Measurements from ENCODE around the gene JAK1.

JAK1 gene

GRCh38 chr1:64839732-64840405, 126.5 kb downstream of the JAK1 start:
- no peak for DNase-seq (ENCODE audit: low read depth)
- H3K4me3 ChIP-seq (replicated peaks; ENCODE audit: low read depth, low read length), result no peak overlapping the region
- no peak for TF ChIP-seq CTCF (IDR thresholded peaks at IDR 0.05; ENCODE audit: low read length, missing control alignments)

- H3K4me3 ChIP-seq (replicated peaks; ENCODE audit: low read depth, low read length), result no peak overlapping the region
- no peak for DNase-seq (ENCODE audit: low read depth)
- TF ChIP-seq CTCF (IDR thresholded peaks at IDR 0.05; ENCODE audit: low read length, missing control alignments), result no peak
Observed at GRCh38 chr1:64839261-64839660, 127.1 kb downstream of the JAK1 start.

GRCh38 chr1:64838486-64838885, 127.9 kb downstream of the JAK1 start:
- no peak for DNase-seq (ENCODE audit: low read depth)
- no peak overlapping the region for H3K4me3 ChIP-seq (replicated peaks; ENCODE audit: low read depth, low read length)
- no peak for TF ChIP-seq CTCF (IDR thresholded peaks at IDR 0.05; ENCODE audit: low read length, missing control alignments)

- TF ChIP-seq CTCF (IDR thresholded peaks at IDR 0.05; ENCODE audit: low read length, missing control alignments), result no peak
- no peak overlapping the region for H3K4me3 ChIP-seq (replicated peaks; ENCODE audit: low read depth, low read length)
- DNase-seq (ENCODE audit: low read depth), result peak; percentile 37
Observed at GRCh38 chr1:64836802-64837201, 129.5 kb downstream of the JAK1 start.

- DNase-seq (ENCODE audit: low read depth), result peak; percentile 58
- no peak overlapping the region for H3K4me3 ChIP-seq (replicated peaks; ENCODE audit: low read depth, low read length)
- no peak for TF ChIP-seq CTCF (IDR thresholded peaks at IDR 0.05; ENCODE audit: low read length, missing control alignments)
Observed at GRCh38 chr1:64834734-64835133, 131.6 kb downstream of the JAK1 start.

- DNase-seq (ENCODE audit: low read depth), result no peak
- TF ChIP-seq CTCF (IDR thresholded peaks at IDR 0.05; ENCODE audit: low read length, missing control alignments), result no peak
- H3K4me3 ChIP-seq (replicated peaks; ENCODE audit: low read depth, low read length), result no peak overlapping the region
Observed at GRCh38 chr1:64830030-64830651, 136.2 kb downstream of the JAK1 start.

Measured in fibroblast of pulmonary artery (primary cell).